ENCODE data around the gene NR2C2.

GRCh38 chr3:14925729-14926591 is 21.4 kb upstream of the NR2C2 start:
- TF ChIP-seq, protein P1, sequence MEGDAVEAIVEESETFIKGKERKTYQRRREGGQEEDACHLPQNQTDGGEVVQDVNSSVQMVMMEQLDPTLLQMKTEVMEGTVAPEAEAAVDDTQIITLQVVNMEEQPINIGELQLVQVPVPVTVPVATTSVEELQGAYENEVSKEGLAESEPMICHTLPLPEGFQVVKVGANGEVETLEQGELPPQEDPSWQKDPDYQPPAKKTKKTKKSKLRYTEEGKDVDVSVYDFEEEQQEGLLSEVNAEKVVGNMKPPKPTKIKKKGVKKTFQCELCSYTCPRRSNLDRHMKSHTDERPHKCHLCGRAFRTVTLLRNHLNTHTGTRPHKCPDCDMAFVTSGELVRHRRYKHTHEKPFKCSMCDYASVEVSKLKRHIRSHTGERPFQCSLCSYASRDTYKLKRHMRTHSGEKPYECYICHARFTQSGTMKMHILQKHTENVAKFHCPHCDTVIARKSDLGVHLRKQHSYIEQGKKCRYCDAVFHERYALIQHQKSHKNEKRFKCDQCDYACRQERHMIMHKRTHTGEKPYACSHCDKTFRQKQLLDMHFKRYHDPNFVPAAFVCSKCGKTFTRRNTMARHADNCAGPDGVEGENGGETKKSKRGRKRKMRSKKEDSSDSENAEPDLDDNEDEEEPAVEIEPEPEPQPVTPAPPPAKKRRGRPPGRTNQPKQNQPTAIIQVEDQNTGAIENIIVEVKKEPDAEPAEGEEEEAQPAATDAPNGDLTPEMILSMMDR (IDR thresholded peaks at IDR 0.05; ENCODE audit: insufficient read depth, low read length, poor library complexity, severe bottlenecking), result peak; percentile 76
- TF ChIP-seq EZH2phosphoT487 (conservative IDR thresholded peaks at IDR 0.05; ENCODE audit: low read length), result no peak
